Neutrophil (primary cell): ENCODE results near the gene P2RY12.

Experiments
- H3K27ac ChIP-seq: fragments of 200-600 bp; sonication (generic); 2 replicates; pipeline ENCODE4 v1.5.1; 2016; ENCODE audit warnings: mild to moderate bottlenecking, moderate library complexity
- H3K27me3 ChIP-seq: fragments of 200-600 bp; sonication (generic); 2 replicates; pipeline ENCODE4 v1.6.0; 2016; ENCODE audit warnings: mild to moderate bottlenecking
- H3K36me3 ChIP-seq: fragments of 200-600 bp; sonication (generic); 2 replicates; pipeline ENCODE4 v1.5.1; 2017
- H3K4me1 ChIP-seq, 2 experiments: fragments of 200-600 bp in 1 of 2; sonication (generic) in 1 of 2; 1 replicate in 1 of 2; 2 replicates in 1 of 2; pipeline versions ENCODE4 v1.5.1 to v1.6.1; 2013 to 2016; ENCODE audit warnings: low read depth in 1 of 2, low read length in 1 of 2, mild to moderate bottlenecking in 1 of 2, moderate library complexity in 1 of 2; ENCODE audit not compliant: control insufficient read depth in 1 of 2, insufficient read depth in 1 of 2
- H3K4me3 ChIP-seq, 2 experiments: fragments of 200-600 bp in 1 of 2; sonication (generic) in 1 of 2; 1 replicate in 1 of 2; 2 replicates in 1 of 2; pipeline ENCODE4 v1.5.1; 2013 to 2016; ENCODE audit warnings: low read depth in 1 of 2, low read length in 1 of 2, mild to moderate bottlenecking in 1 of 2, moderate library complexity in 1 of 2
- H3K9me3 ChIP-seq: fragments of 200-600 bp; sonication (generic); 2 replicates; pipeline ENCODE4 v1.5.1; 2016
- TF ChIP-seq, protein P1 (sequence below): fragments of 200-600 bp; sonication (generic); IDR thresholded peaks from 2 replicates; pipeline ENCODE4 v1.5.1; 2016; ENCODE audit warnings: antibody characterized with exemption

Gene P2RY12

DNA sequence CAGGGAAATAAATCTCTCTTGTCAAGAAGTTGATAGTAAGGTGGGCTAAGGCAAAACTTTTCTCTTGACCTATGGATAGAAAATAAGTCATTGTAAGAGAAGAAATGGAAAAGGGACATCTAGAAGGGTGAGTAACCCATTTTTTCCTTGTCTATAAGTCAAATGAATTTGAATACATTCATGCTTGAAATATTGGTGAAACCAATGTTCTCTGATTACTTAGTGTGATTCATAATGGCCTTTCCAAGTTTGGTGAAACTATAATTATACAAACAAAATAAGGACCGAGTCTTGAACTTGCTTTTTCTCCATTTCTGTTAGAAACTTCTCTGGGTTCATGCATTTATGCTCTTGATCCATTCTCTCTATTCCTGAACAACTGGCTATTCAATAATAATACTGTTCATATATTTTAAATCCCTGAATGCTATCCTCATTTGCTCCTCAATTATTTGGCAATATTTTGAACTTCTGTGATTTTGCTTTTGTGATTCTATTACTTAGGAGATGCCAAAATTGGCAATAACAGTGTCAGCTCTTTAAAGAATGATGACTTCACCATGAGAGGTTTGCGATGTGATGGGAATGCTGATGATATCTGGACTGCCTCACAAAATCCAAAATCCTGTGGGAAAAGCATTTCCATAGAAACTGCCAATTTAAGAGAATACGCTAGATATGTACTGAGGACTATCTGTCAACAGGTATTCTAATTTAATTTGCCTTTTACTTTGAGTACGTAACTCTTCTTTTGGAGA is 12.3 kb downstream of the P2RY12 start:
- Histone ChIP-seq H3K27me3 (no peaks in the 10 kb centered on the region), H3K27ac (no peak overlapping the region), H3K9me3 (no peaks in the 10 kb centered on the region), H3K4me3 (no peak overlapping the region), H3K36me3 (no peaks in the 10 kb centered on the region), H3K4me1 (no peaks in the 10 kb centered on the region)
- TF ChIP-seq, protein P1, sequence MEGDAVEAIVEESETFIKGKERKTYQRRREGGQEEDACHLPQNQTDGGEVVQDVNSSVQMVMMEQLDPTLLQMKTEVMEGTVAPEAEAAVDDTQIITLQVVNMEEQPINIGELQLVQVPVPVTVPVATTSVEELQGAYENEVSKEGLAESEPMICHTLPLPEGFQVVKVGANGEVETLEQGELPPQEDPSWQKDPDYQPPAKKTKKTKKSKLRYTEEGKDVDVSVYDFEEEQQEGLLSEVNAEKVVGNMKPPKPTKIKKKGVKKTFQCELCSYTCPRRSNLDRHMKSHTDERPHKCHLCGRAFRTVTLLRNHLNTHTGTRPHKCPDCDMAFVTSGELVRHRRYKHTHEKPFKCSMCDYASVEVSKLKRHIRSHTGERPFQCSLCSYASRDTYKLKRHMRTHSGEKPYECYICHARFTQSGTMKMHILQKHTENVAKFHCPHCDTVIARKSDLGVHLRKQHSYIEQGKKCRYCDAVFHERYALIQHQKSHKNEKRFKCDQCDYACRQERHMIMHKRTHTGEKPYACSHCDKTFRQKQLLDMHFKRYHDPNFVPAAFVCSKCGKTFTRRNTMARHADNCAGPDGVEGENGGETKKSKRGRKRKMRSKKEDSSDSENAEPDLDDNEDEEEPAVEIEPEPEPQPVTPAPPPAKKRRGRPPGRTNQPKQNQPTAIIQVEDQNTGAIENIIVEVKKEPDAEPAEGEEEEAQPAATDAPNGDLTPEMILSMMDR: no peak

- H3K4me1 ChIP-seq: no peaks in the 10 kb centered on the region
- no peaks in the 10 kb centered on the region for H3K9me3 ChIP-seq
- H3K36me3 ChIP-seq: no peaks in the 10 kb centered on the region
- no peak overlapping the region for H3K4me3 ChIP-seq
- H3K27ac ChIP-seq: no peak overlapping the region
- TF ChIP-seq, protein P1: no peak
- H3K27me3 ChIP-seq: no peaks in the 10 kb centered on the region
Measured at GRCh38 chr3:151371526-151371925, 13.0 kb downstream of the P2RY12 start.

DNA sequence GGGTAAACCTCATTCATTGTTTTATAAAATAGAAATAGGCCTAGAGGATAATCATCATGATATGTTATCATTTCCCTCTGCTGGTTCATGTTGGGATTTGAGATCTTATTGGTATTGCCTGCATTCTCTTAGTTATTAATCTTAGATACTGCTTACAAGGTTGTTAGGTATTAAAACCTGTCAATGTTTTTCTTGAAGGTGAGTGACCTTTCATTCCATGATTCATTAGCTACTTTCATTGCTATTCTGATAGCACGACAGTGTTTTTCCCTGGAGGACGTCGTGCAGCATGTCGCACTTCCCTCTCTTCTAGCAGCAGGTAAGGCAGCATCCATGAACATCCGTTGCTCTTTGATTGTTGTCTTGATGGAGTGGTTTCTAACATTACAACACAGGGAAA is 17.1 kb downstream of the P2RY12 start:
- H3K4me3 ChIP-seq: no peak overlapping the region
- TF ChIP-seq, protein P1: no peak
- no peaks in the 10 kb centered on the region for H3K27me3 ChIP-seq
- peaks cover 16 to 20% of the 10 kb centered on the region in 2 experiments for H3K4me1 ChIP-seq
- no peaks in the 10 kb centered on the region for H3K9me3 ChIP-seq
- no peaks in the 10 kb centered on the region for H3K36me3 ChIP-seq
- no peak overlapping the region for H3K27ac ChIP-seq

DNA sequence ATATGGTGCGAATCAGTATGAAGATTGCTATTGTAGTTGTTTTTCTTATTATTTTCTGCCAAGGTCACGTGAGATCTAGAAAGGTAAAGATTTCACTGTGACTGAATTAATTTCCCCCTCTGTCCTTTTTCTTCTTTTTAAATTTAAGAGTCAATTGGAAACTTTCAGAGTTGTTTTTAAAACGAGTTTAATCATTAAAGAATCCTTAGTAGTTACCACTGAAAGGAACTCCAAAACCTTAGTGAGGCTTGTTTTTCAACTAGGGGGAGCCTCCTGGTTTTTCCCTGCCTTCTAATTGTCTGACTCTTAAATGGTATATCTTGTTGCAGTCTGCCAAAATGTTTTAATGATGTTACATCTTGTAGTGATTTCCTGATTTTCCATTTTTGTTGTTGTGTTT is 17.6 kb downstream of the P2RY12 start:
- no peak overlapping the region for H3K27ac ChIP-seq
- TF ChIP-seq, protein P1: no peak
- no peak overlapping the region for H3K4me3 ChIP-seq
- H3K27me3 ChIP-seq: no peaks in the 10 kb centered on the region
- no peaks in the 10 kb centered on the region for H3K36me3 ChIP-seq
- no peaks in the 10 kb centered on the region for H3K9me3 ChIP-seq
- peaks cover 21 to 24% of the 10 kb centered on the region in 2 experiments for H3K4me1 ChIP-seq

DNA sequence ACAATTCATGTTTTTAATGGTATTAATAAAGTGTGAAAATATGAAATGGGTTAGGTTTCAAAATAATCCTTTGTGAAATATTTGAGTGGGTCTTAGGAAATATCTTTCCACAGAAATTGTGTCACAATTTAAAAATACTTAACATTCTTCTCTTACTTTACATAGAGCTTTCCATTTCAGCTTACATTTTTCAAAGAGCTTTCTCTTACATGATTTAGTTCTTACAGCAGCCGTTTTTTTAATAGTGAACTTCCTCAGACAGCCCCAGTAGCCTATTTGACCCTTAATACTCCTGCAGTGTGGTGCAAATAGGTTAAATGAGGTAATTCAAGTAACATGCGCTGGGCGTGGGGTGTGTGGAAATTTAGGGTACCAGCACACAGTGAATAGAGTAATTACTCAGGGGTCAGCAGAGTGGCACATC is 21.8 kb downstream of the P2RY12 start:
- no peaks in the 10 kb centered on the region for H3K36me3 ChIP-seq
- H3K4me1 ChIP-seq: peaks cover 30 to 38% of the 10 kb centered on the region in 2 experiments
- peak overlapping the region; percentile 83 for H3K27ac ChIP-seq
- no peaks in the 10 kb centered on the region for H3K9me3 ChIP-seq
- no peaks in the 10 kb centered on the region for H3K27me3 ChIP-seq
- TF ChIP-seq, protein P1: no peak
- peak overlapping the region in 1 of 2 experiments; percentile 4 for H3K4me3 ChIP-seq
